Measurements from ENCODE around the gene CFAP46. TPM values are rescaled to one million over a fixed set of nuclear protein-coding genes. Genes with fewer than 3 reads are reported as not detected.
"Not testable (repeated sequence)": the region's sequence is repeated elsewhere in the genome, so short reads cannot be mapped to it uniquely, and the experiment has no call there.

CFAP46 gene
- total and polyA plus RNA-seq, 2 experiments from 2014 or later: 0.20 to 0.22 TPM

DNA sequence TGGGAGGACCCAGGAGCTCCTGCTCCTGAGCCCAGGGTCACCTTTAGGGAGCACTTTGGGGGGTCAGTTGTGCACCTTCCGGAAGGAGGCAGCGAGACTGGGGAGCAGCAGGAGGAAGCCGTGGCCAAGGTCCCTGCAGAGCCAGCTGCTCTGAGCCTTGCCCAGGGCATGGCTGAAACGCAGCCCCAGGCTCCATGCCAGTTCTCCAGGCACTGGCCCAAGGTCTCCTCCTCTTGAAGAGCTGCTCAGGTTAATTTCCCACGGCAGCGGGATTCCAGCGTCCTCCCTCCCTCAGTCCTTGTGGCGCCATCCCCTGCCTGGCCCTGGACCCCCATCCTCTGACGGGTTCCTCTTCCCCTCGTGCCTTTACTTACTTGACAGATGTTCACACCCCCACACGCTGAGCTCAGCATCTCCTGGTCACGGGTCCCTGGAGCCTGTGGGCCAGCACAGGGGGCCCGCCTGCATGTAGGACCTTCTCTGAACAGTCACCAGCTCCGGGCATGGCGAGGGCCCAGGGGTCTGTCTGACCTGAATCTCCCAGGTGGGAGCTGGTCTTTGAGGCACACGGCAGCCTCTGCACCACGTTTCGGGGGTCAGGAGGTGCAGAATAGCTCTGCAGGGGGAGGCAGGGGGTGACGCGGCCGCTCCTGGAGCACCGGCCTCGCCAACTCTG is 16.7 kb upstream of the CFAP46 start:
- H4K20me1 ChIP-seq (ENCODE audit: insufficient read depth): no peaks in the 10 kb centered on the region
- no peaks in the 10 kb centered on the region for H3K9me2 ChIP-seq (ENCODE audit: insufficient read depth)
- H3K27ac ChIP-seq: no peak overlapping the region
- H3K9ac ChIP-seq: no peak overlapping the region
- no peaks in the 10 kb centered on the region for H3F3A ChIP-seq (ENCODE audit: insufficient read depth)
- no peaks in the 10 kb centered on the region for H3K36me3 ChIP-seq (ENCODE audit: low read depth)
- H3K27me3 ChIP-seq (replicated peaks; ENCODE audit: insufficient read depth): peaks cover 11% of the 10 kb centered on the region
- peaks cover 5% of the 10 kb centered on the region; the same call in 1 of the 2 replicates for H3K4me1 ChIP-seq (ENCODE audit: insufficient read depth)
- peak; percentile 10 for DNase-seq
- no peaks in the 10 kb centered on the region for H3K9me3 ChIP-seq (ENCODE audit: low read depth)
- H3K79me2 ChIP-seq (ENCODE audit: insufficient read depth): no peaks in the 10 kb centered on the region
- no peak overlapping the region for H3K4me2 ChIP-seq (ENCODE audit: unreplicated experiment)
- no peak overlapping the region for H3K4me3 ChIP-seq
- in situ Hi-C loops (cut with MboI): no loop called here
- TF ChIP-seq EZH2phosphoT487 (IDR thresholded peaks at IDR 0.05; ENCODE audit: insufficient read depth, low read depth): no peak
- TF ChIP-seq EZH2 (IDR thresholded peaks at IDR 0.05; ENCODE audit: insufficient read depth, poor library complexity, severe bottlenecking): no peak
- H2AFZ ChIP-seq: no peak overlapping the region
- 54 to 64% methylated on average over 21 to 23 of the region's 23 CpGs for WGBS, 2 experiments (ENCODE audit: low coverage in 1 of 2, low lambda C conversion rate in 2 of 2, missing lambda C conversion rate in 2 of 2)

DNA sequence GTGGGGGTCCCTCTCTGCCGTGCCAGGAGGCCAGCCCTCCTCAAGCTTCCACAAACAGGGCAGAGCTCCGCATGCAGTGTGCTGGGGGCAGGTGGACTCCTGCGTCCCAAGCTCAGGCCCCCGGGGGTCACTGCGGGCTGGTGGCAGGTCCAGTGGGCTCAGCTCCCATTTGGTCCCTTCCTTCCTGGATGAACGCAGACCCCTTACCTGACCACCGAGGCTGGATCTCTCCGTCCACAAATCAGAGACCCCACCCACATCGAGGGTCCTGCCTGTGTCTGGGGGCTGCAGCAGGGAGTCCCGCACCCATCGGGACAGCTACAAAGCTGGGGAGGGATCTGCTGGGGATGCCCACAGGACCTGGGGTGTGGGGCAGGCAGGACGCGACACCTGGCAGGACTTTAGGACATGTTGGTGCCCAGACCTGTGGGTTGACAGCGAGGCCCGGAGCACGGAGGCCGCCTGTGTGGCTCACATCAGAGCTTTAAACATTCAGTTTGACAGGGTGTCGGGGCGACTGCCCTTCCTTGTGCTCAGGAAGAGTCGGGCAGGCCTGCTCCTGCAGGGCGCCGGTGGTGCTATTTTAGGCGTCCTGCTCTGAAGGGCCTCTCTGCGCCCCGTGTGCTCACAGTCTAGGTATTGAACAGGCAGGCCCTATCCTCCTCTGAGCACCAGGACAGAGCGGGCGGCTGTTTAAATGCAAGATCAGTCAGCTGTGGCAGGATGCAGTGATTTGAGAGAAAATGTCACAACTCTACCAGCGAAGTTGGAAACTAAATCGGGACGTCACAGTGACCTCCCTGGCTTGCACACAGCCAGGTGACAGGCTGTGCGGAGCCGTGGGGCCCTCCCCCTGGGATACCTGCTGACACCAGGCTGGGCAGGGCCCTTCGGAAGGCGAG is 15.9 kb upstream of the CFAP46 start:
- 84 to 86% methylated on average over 34 of the region's 34 CpGs for WGBS, 2 experiments (ENCODE audit: low coverage in 1 of 2, low lambda C conversion rate in 2 of 2, missing lambda C conversion rate in 2 of 2)

DNA sequence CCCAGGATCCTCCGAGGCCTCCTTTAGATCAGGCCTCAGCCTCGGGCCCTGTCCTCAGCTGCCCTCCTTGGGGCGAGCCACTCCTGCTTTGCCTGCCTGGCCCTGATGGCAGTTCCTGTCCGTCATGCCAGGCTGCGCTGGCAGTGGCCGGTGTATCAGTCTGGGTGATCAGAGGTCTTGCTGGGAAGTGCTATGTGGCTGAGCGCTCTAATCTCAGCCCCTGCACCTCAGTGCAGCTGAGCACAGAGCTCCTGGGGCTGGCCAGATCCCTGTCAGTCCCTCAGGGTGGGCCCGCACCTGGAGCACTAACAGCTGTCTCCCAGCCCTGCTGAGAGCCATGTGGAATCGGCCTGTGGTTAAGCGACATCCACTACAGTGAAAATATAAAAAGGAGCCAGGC is 14.8 kb upstream of the CFAP46 start:
- in situ Hi-C loops (cut with MboI): no loop called here
- H2AFZ ChIP-seq: no peak overlapping the region
- no peaks in the 10 kb centered on the region for H3K9me3 ChIP-seq (ENCODE audit: low read depth)
- H3K4me2 ChIP-seq (ENCODE audit: unreplicated experiment): no peak overlapping the region
- no peak overlapping the region for H3K4me3 ChIP-seq
- no peaks in the 10 kb centered on the region for H3K9me2 ChIP-seq (ENCODE audit: insufficient read depth)
- H3K27me3 ChIP-seq (replicated peaks; ENCODE audit: insufficient read depth): peaks cover 26% of the 10 kb centered on the region
- no peaks in the 10 kb centered on the region for H3K4me1 ChIP-seq (ENCODE audit: insufficient read depth)
- H4K20me1 ChIP-seq (ENCODE audit: insufficient read depth): no peaks in the 10 kb centered on the region
- TF ChIP-seq EZH2 (IDR thresholded peaks at IDR 0.05; ENCODE audit: insufficient read depth, poor library complexity, severe bottlenecking) (no peak), EZH2phosphoT487 (IDR thresholded peaks at IDR 0.05; ENCODE audit: insufficient read depth, low read depth) (no peak)
- no peak overlapping the region for H3K9ac ChIP-seq
- no peak overlapping the region for H3K27ac ChIP-seq
- no peaks in the 10 kb centered on the region for H3F3A ChIP-seq (ENCODE audit: insufficient read depth)
- 83 to 85% methylated on average over 10 of the region's 10 CpGs for WGBS, 2 experiments (ENCODE audit: low coverage in 1 of 2, low lambda C conversion rate in 2 of 2, missing lambda C conversion rate in 2 of 2)
- no peaks in the 10 kb centered on the region for H3K79me2 ChIP-seq (ENCODE audit: insufficient read depth)
- DNase-seq: no peak
- no peaks in the 10 kb centered on the region for H3K36me3 ChIP-seq (ENCODE audit: low read depth)

More for the DNA sequence above, 15.9 kb upstream of the CFAP46 start:
- Histone ChIP-seq H4K20me1 (ENCODE audit: insufficient read depth) (no peaks in the 10 kb centered on the region), H3K9ac (no peak overlapping the region), H3K27me3 (replicated peaks; ENCODE audit: insufficient read depth) (peaks cover 19% of the 10 kb centered on the region), H3F3A (ENCODE audit: insufficient read depth) (no peaks in the 10 kb centered on the region), H3K36me3 (ENCODE audit: low read depth) (no peaks in the 10 kb centered on the region), H2AFZ (no peak overlapping the region), H3K9me3 (ENCODE audit: low read depth) (no peaks in the 10 kb centered on the region), H3K9me2 (ENCODE audit: insufficient read depth) (no peaks in the 10 kb centered on the region), H3K27ac (no peak overlapping the region), H3K4me3 (no peak overlapping the region), H3K4me2 (ENCODE audit: unreplicated experiment) (no peak overlapping the region), H3K4me1 (ENCODE audit: insufficient read depth) (peaks cover 5% of the 10 kb centered on the region; the same call in 1 of the 2 replicates), H3K79me2 (ENCODE audit: insufficient read depth) (no peaks in the 10 kb centered on the region)
- no peak for DNase-seq
- in situ Hi-C loops (cut with MboI): no loop called here
- TF ChIP-seq EZH2phosphoT487 (IDR thresholded peaks at IDR 0.05; ENCODE audit: insufficient read depth, low read depth): no peak
- TF ChIP-seq EZH2 (IDR thresholded peaks at IDR 0.05; ENCODE audit: insufficient read depth, poor library complexity, severe bottlenecking): no peak

DNA sequence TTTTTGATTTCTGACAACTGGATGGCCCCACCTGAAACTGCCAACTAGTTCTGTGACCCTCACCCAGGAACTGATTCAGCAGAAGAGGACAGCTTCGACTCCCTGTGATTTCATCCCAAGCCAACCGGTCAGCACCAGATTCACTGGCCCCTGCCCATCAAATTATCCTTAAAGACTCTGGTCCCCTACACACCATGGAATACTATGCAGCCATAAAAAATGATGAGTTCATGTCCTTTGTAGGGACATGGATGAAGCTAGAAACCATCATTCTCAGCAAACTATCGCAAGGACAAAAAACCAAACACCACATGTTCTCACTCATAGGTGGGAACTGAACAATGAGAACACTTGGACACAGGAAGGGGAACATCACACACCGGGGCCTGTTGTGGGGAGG is 13.9 kb upstream of the CFAP46 start:
- H3K4me3 ChIP-seq; H3K36me3 ChIP-seq (ENCODE audit: low read depth); H3K9me2 ChIP-seq (ENCODE audit: insufficient read depth); in situ Hi-C loops (cut with MboI); H3K4me2 ChIP-seq (ENCODE audit: unreplicated experiment); H3K9ac ChIP-seq; H2AFZ ChIP-seq; H3K79me2 ChIP-seq (ENCODE audit: insufficient read depth); H3F3A ChIP-seq (ENCODE audit: insufficient read depth); H3K4me1 ChIP-seq (ENCODE audit: insufficient read depth); H3K9me3 ChIP-seq (ENCODE audit: low read depth); H3K27ac ChIP-seq; H4K20me1 ChIP-seq (ENCODE audit: insufficient read depth); DNase-seq: not testable (repeated sequence)
- WGBS, 2 experiments (ENCODE audit: low coverage in 1 of 2, low lambda C conversion rate in 2 of 2, missing lambda C conversion rate in 2 of 2): 55 to 73% methylated on average over 4 of the region's 4 CpGs
- H3K27me3 ChIP-seq (replicated peaks; ENCODE audit: insufficient read depth): peaks cover 34% of the 10 kb centered on the region

Measured in GM23248 (cell line).